ENCODE results near the gene NAXD.

NAXD gene

DNA sequence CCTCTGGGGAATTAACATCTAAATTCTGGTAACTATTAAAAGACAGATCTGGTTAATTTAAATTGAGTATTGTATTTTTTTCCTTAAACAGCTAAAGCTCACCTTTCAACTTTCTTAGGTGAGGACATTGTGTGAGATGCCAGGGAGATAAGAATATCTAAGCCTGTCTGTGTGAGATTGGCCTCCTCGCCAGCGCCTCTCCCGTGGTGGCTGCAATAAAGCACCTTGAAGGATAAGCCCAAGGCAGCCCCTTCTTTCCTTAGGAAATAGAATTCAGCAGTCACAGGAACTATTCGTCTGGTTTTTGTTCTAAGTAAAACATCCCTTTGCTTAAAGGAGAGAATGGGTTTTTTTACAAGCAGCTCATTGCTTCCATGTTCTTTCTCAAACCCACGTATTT lies 24.6 kb downstream of the NAXD start:
- Histone ChIP-seq H3K36me3 (ENCODE audit: control insufficient read depth, insufficient read depth, low read length, severe bottlenecking) (peaks cover 94% of the 10 kb centered on the region), H3K9ac (ENCODE audit: low read length) (no peak overlapping the region), H3K4me1 (ENCODE audit: control insufficient read depth, insufficient read depth, low read length) (no peaks in the 10 kb centered on the region), H3K4me3 (ENCODE audit: low read length) (no peak overlapping the region), H3K27me3 (replicated peaks; ENCODE audit: control insufficient read depth, insufficient read depth, low read length) (no peaks in the 10 kb centered on the region), H3K9me3 (ENCODE audit: control insufficient read depth, low read length) (no peaks in the 10 kb centered on the region)
- DNase-seq (ENCODE audit: low read depth): no peak

DNA sequence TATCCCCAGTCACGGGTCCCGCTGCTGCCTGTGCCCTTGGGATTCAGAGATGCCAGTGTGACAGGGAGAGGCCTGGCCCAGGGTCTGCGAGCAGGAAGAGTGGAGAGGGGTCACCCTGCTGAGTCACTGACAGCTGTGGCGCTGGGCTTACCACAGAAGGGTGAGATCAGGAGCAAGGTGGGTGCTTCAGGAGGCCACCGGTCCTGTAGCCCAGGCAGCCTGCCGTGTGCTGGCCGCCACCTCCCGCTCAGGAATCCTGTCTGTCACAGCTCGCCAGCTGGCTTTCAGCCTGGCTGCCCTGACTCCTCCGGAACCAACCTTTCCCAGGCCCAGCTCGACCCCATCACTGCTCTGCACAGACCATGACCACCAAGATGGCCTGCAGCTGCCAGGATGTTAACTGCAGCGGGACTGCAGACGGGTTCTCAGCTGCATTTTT lies 25.3 kb downstream of the NAXD start:
- no peak for DNase-seq (ENCODE audit: low read depth)
- Histone ChIP-seq H3K9me3 (ENCODE audit: control insufficient read depth, low read length) (no peaks in the 10 kb centered on the region), H3K9ac (ENCODE audit: low read length) (no peak overlapping the region), H3K4me3 (ENCODE audit: low read length) (no peak overlapping the region), H3K27me3 (replicated peaks; ENCODE audit: control insufficient read depth, insufficient read depth, low read length) (no peaks in the 10 kb centered on the region), H3K36me3 (ENCODE audit: control insufficient read depth, insufficient read depth, low read length, severe bottlenecking) (peaks cover 89% of the 10 kb centered on the region), H3K4me1 (ENCODE audit: control insufficient read depth, insufficient read depth, low read length) (no peaks in the 10 kb centered on the region)

DNA sequence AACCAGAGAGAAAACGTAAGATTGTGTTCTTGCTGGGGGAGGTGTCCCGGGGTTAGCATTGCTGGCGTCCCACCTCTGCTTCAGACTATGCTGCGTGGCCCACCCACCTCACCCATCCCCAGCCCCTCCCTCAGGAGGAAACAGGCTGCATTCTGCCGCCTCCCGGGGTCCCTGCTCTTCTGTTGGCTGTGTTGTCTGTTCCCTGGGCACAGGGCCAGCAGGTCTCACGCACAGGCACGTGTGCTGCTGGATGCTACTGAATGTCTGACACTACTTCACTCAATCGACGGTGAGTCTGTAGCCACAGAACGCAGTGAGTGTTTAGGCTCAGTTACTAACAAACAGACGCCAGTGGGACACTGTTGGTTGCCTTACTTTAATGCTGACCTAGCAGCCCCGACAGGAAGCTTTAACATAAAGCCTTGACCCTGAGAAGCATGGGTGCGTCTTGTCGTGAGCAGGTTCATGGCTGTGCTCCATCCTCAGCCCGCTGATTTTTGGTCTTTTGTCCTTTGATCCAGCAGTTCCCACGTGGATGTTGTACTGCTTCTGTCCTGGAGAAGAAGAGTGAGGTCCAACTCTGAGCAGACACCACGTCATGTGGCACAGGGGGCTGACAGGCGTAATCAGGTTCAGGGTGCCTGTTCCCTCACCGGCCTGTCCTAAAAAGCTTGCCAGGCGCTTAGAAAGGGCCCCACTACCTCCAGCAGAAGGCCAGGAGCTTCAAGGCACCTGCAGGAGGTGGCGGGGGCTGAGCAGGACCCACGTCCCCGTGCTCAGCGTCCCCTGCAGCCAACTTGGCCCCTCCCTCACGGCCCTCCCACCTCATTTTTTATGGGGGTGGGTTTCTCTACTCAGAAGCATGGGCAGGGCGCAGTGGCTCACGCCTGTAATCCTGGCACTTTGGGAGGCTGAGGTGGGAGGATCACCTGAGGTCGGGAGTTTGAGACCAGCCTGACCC lies 26.0 kb downstream of the NAXD start:
- Histone ChIP-seq H3K9ac (ENCODE audit: low read length) (no peak overlapping the region), H3K4me1 (ENCODE audit: control insufficient read depth, insufficient read depth, low read length) (no peaks in the 10 kb centered on the region), H3K4me3 (ENCODE audit: low read length) (no peak overlapping the region), H3K27me3 (replicated peaks; ENCODE audit: control insufficient read depth, insufficient read depth, low read length) (no peaks in the 10 kb centered on the region), H3K36me3 (ENCODE audit: control insufficient read depth, insufficient read depth, low read length, severe bottlenecking) (peaks cover 88% of the 10 kb centered on the region), H3K9me3 (ENCODE audit: control insufficient read depth, low read length) (no peaks in the 10 kb centered on the region)
- DNase-seq (ENCODE audit: low read depth): no peak

DNA sequence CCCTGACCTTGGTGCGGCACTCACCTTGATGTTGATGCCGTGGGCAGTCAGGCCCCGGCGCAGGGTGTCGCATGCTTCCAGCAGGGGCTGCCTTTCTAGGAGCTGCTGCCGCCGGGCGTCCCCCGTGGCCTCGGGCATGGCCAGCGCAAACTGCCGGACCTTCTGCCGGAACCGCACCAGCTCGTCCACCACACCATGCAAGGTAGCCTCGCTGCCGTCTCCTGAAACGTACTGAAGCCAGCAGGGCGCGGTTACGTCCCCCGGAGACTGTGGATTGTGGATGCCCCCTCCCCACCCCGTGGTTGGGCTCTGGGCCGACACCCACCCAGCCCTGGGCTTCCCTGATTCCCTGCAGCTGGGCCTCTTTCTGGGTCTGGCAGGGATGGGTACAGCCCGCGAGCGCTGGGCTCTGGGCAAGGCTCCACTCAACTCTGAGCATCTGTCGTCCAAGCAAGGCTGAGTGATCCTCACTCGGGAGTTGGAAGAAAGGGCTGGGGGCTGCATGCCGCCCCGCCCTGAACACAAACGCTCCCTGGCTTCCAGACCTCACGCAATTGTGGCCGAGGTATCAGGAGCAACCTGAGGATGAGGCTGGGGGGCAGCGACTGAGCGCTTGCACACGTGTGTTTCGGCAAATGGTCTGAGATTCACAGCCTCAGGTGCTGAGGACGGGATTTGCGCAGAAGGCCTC lies 27.1 kb downstream of the NAXD start:
- H3K36me3 ChIP-seq (ENCODE audit: control insufficient read depth, insufficient read depth, low read length, severe bottlenecking): peaks cover 77% of the 10 kb centered on the region

DNA sequence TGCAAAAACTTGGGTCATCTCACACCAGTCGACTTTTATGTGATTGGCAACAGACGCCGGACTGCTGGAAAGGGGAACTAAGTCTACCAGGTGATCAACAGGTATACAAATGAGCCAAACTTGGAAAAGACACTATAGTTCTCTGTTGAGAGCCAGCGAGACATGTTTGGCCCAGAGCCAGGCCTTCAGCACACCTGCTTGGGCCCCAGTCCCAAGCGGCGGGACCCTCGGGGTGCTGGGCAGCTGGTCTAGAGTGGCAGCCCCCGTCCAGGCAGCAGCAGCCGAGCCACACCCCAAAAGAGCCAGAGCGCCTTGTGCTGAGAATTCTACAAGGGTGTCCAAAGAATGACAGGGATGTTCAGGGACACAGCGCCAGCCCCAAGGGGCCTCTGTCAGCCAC lies 28.0 kb downstream of the NAXD start:
- Histone ChIP-seq H3K9ac (ENCODE audit: low read length) (no peak overlapping the region), H3K36me3 (ENCODE audit: control insufficient read depth, insufficient read depth, low read length, severe bottlenecking) (peaks cover 68% of the 10 kb centered on the region), H3K27me3 (replicated peaks; ENCODE audit: control insufficient read depth, insufficient read depth, low read length) (no peaks in the 10 kb centered on the region), H3K9me3 (ENCODE audit: control insufficient read depth, low read length) (no peaks in the 10 kb centered on the region), H3K4me3 (ENCODE audit: low read length) (no peak overlapping the region), H3K4me1 (ENCODE audit: control insufficient read depth, insufficient read depth, low read length) (no peaks in the 10 kb centered on the region)
- DNase-seq (ENCODE audit: low read depth): no peak

More for the DNA sequence above, 27.1 kb downstream of the NAXD start:
- Histone ChIP-seq H3K4me1 (ENCODE audit: control insufficient read depth, insufficient read depth, low read length) (no peaks in the 10 kb centered on the region), H3K9ac (ENCODE audit: low read length) (no peak overlapping the region), H3K9me3 (ENCODE audit: control insufficient read depth, low read length) (no peaks in the 10 kb centered on the region), H3K4me3 (ENCODE audit: low read length) (no peak overlapping the region), H3K27me3 (replicated peaks; ENCODE audit: control insufficient read depth, insufficient read depth, low read length) (no peaks in the 10 kb centered on the region)
- DNase-seq (ENCODE audit: low read depth): no peak

DNA sequence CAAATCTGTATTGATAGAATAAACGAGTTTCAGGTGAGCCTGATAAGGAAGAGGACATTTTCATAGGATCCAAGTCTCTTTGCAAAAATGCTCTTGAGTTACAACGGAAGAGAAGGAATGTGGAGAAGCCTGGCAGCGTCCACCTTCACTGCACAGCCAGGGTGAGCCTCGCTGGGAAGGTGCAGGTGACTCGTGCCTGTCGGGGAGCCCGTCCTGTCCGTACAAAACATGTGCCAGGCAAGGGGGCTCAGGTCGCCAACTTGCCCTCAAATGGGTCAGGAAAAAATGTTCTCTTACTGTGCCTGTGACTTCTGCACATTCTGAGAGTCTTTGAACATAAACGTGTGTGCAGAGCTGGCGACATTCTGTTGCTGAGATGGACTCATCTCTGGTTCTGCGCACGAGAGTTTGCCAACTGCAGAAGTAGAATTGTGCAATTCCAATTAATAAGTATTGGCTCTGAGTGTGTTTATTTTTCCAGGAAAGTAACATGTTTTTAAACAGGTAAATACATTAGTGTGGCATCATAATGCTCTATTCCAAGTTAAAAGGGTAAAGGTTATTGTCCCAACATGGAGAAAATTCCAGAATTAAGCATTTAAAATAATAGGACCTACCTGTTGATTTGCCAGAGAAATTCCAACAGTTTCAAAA lies 28.6 kb downstream of the NAXD start:
- Histone ChIP-seq H3K27me3 (replicated peaks; ENCODE audit: control insufficient read depth, insufficient read depth, low read length) (no peaks in the 10 kb centered on the region), H3K9me3 (ENCODE audit: control insufficient read depth, low read length) (no peaks in the 10 kb centered on the region), H3K9ac (ENCODE audit: low read length) (no peak overlapping the region), H3K36me3 (ENCODE audit: control insufficient read depth, insufficient read depth, low read length, severe bottlenecking) (peaks cover 65% of the 10 kb centered on the region), H3K4me1 (ENCODE audit: control insufficient read depth, insufficient read depth, low read length) (no peaks in the 10 kb centered on the region), H3K4me3 (ENCODE audit: low read length) (no peak overlapping the region)
- DNase-seq (ENCODE audit: low read depth): no peak

DNA sequence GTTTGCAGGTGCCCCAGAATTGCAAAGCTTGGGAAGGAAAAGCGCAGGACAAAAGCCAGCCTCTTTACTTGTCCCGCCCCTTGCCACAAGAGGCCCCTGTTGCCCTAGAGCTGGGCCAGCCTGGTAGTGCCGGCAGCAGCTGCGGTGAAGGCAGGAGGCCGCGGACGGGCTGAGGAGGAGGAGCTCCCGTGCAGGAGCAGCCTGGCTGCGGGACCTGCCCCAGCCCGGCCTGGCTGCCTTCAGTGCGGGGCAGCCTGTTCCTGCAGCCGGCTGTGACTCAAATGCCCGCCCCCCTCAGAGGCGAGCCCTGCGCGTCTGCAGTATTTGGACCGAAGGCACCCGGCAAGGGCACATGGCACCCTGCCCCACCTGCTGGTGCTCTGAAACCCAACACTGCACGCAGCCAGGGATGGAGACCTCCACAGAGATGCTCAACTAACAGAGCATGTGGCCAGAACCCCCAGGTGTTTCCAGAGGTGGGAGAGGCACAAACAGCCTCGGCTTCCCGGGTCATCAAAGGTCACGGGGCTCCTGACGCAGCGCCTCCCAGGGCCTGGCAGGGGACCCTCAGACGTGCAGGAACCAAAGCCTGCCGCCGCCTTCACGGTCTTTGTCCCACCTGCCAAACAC lies 29.7 kb downstream of the NAXD start:
- Histone ChIP-seq H3K36me3 (ENCODE audit: control insufficient read depth, insufficient read depth, low read length, severe bottlenecking) (peaks cover 62% of the 10 kb centered on the region), H3K4me3 (ENCODE audit: low read length) (no peak overlapping the region), H3K4me1 (ENCODE audit: control insufficient read depth, insufficient read depth, low read length) (no peaks in the 10 kb centered on the region), H3K9me3 (ENCODE audit: control insufficient read depth, low read length) (no peaks in the 10 kb centered on the region), H3K27me3 (replicated peaks; ENCODE audit: control insufficient read depth, insufficient read depth, low read length) (no peaks in the 10 kb centered on the region), H3K9ac (ENCODE audit: low read length) (no peak overlapping the region)
- peak; percentile 37 for DNase-seq (ENCODE audit: low read depth)

DNA sequence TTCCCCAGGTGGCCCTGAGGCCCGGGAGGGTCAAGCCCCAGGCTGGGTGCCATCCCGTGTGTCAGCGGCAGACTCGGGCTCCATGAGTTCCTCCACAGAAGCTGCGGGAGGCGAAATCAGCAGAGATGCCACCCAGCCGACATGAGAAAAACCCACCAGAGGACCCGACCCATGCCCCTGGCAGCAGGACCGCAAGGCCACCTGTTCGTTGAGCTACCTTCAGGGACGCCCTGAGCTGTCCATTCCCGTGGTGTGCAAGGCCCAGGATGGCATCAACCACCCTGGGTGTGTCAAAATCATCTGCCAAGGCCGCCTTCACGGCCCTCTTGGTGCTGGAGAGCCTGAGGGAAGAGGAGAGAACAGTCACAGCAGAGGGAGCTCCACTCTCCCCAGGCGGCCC lies 30.4 kb downstream of the NAXD start:
- H3K4me3 ChIP-seq (ENCODE audit: low read length): no peak overlapping the region
- no peaks in the 10 kb centered on the region for H3K9me3 ChIP-seq (ENCODE audit: control insufficient read depth, low read length)
- no peak for DNase-seq (ENCODE audit: low read depth)
- no peak overlapping the region for H3K9ac ChIP-seq (ENCODE audit: low read length)
- no peaks in the 10 kb centered on the region for H3K4me1 ChIP-seq (ENCODE audit: control insufficient read depth, insufficient read depth, low read length)
- no peaks in the 10 kb centered on the region for H3K27me3 ChIP-seq (replicated peaks; ENCODE audit: control insufficient read depth, insufficient read depth, low read length)
- H3K36me3 ChIP-seq (ENCODE audit: control insufficient read depth, insufficient read depth, low read length, severe bottlenecking): peaks cover 64% of the 10 kb centered on the region

DNA sequence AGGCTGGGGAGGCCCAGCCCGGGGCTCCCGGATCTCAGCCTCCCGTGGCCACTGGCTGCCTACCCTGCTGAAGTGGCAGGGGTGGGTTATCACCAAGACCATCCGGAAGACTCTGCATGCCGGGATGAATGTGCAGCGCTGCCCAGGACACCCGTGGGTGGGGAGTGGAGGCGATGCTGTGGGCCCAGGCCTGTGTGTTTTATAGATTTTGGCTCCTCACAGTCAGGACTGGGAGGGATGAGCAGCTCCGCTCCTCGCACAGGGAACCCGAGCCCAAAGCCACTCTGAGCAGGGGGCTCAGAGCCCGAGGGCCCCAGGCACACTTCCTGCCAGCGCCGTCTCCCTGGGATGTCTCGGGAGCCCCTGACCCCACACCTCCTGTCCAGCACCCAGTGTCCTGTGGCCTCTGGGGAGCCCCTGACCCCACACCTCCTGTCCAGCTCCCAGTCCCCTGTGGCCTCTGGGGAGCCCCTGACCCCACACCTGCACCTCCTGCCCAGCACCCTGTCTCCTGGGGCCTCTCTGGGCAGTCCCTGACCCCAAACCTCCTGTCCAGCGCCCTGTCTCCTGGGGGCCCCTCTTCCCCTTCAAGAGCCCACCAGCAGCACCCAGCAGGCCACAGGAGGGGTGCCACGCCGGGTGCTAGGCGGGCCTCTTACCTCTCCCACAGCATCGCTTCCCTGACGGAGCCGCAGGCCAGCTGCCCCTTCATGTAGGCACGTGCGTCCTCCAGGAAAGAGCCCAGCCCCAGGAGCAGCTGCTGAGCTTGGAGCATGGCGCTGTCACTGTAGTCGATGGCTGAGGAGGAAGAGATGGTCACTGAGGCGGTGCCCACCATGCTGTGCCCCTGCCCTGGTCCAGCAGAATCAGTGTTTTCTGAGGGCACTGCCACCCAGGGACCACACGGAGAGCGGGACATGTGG lies 31.4 kb downstream of the NAXD start:
- Histone ChIP-seq H3K36me3 (ENCODE audit: control insufficient read depth, insufficient read depth, low read length, severe bottlenecking) (peaks cover 57% of the 10 kb centered on the region), H3K4me1 (ENCODE audit: control insufficient read depth, insufficient read depth, low read length) (no peaks in the 10 kb centered on the region), H3K4me3 (ENCODE audit: low read length) (no peak overlapping the region), H3K27me3 (replicated peaks; ENCODE audit: control insufficient read depth, insufficient read depth, low read length) (no peaks in the 10 kb centered on the region), H3K9me3 (ENCODE audit: control insufficient read depth, low read length) (no peaks in the 10 kb centered on the region), H3K9ac (ENCODE audit: low read length) (no peak overlapping the region)
- DNase-seq (ENCODE audit: low read depth): no peak

DNA sequence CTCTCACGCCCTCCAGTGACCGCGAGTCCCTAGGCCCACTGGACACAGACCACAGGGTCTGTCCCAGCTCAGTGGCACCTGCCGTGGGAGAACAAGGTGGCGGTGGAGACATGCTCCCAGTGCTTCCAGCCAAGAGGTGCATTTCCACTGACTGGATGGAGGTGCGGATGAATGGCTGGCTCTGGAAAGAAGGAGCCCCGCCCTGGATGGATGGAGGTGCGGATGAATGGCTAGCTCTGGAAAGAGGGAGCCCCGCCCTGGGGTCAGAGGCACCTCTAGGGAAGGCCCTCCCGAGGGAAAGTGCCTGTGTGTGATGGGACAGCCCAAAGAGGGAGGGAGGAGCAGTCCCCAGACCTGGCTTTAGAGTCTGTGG lies 32.0 kb downstream of the NAXD start:
- H3K36me3 ChIP-seq (ENCODE audit: control insufficient read depth, insufficient read depth, low read length, severe bottlenecking): peaks cover 52% of the 10 kb centered on the region
- no peak overlapping the region for H3K4me3 ChIP-seq (ENCODE audit: low read length)
- no peaks in the 10 kb centered on the region for H3K9me3 ChIP-seq (ENCODE audit: control insufficient read depth, low read length)
- H3K27me3 ChIP-seq (replicated peaks; ENCODE audit: control insufficient read depth, insufficient read depth, low read length): no peaks in the 10 kb centered on the region
- H3K4me1 ChIP-seq (ENCODE audit: control insufficient read depth, insufficient read depth, low read length): no peaks in the 10 kb centered on the region
- no peak overlapping the region for H3K9ac ChIP-seq (ENCODE audit: low read length)
- DNase-seq (ENCODE audit: low read depth): no peak

All from adipocyte (in vitro differentiated cells).